Measurements from ENCODE around the gene SLC25A43.

The SLC25A43 gene

GRCh38 chrX:119501511-119502148, 102.5 kb downstream of the SLC25A43 start:
- DNase-seq = no peak

- peak in 1 of 2 experiments; percentile 8 for DNase-seq
Observed at GRCh38 chrX:119502727-119503483, 103.8 kb downstream of the SLC25A43 start.

GRCh38 chrX:119503484-119503861, 104.3 kb downstream of the SLC25A43 start:
- DNase-seq = no peak

Data from stimulated activated CD4-positive, alpha-beta T cell treated with anti-CD3 and anti-CD28 coated beads, Interleukin-4, amount 100 ng/mL, for 4 hours (primary cell).